Ovary (tissue), 3 donors: ENCODE measurements around the gene WDR37.

Experiments
- POLR2A ChIP-seq: fragments of 450-650 bp; IDR thresholded peaks from one replicate; pipeline ENCODE4 v1.6.1; 2017; ENCODE audit warnings: antibody characterized with exemption, mild to moderate bottlenecking, moderate library complexity
- TF ChIP-seq, protein P1 (sequence below), 3 donors: fragments of 450-650 bp in 2 of 3; fragments of 200-600 bp in 1 of 3; IDR thresholded peaks; one replicate each; pipeline versions ENCODE4 v1.5.1 to v1.8.0; 2016 to 2022; ENCODE audit warnings: antibody characterized with exemption in 3 of 3, mild to moderate bottlenecking in 1 of 3
- donor health status: DM: no; HTN: no; CAD: no.

DNA sequence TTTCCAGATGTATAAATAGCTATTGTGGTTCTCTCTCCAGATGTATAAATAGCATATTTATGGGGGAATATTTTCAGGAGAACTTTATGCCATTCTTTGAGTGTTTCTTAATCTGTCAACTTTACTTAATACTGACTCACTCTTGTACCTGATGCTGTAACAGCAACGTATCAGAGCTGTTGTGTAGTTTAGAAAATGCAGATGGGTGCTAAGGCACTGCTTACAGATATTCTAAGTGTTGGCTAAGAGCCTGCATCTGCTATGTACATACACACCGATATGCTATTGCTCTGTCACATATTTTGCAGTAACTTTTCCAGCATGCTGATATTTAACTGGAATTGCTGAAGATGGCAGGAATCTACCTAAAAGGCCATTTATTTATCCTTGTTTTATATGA, 71.9 kb downstream of the WDR37 start:
- TF ChIP-seq, protein P1, sequence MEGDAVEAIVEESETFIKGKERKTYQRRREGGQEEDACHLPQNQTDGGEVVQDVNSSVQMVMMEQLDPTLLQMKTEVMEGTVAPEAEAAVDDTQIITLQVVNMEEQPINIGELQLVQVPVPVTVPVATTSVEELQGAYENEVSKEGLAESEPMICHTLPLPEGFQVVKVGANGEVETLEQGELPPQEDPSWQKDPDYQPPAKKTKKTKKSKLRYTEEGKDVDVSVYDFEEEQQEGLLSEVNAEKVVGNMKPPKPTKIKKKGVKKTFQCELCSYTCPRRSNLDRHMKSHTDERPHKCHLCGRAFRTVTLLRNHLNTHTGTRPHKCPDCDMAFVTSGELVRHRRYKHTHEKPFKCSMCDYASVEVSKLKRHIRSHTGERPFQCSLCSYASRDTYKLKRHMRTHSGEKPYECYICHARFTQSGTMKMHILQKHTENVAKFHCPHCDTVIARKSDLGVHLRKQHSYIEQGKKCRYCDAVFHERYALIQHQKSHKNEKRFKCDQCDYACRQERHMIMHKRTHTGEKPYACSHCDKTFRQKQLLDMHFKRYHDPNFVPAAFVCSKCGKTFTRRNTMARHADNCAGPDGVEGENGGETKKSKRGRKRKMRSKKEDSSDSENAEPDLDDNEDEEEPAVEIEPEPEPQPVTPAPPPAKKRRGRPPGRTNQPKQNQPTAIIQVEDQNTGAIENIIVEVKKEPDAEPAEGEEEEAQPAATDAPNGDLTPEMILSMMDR (IDR thresholded peaks at IDR 0.05): no peak
- TF ChIP-seq POLR2A: no peak
